ENCODE results near the gene CCNJ.

The CCNJ gene

DNA sequence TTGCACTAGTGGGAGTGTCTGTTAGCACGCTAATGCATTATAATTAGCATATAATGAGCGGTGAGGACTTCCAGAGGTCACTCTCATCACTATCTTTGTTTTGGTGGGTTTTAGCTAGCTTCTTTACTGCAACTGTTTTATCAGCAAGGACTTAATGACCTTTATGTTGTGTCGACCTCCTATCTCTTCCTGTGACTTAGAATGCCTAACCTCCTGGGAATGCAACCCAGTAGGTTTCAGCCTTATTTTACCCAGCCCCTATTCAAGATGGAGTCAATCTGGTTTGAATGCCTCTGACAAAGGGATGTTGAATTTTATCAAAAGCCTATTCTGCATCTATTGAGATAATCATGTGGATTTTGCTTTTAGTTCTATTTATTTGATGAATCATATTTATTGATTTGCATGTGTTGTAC lies 64.2 kb downstream of the CCNJ start (continued):
- TF ChIP-seq, protein P1, sequence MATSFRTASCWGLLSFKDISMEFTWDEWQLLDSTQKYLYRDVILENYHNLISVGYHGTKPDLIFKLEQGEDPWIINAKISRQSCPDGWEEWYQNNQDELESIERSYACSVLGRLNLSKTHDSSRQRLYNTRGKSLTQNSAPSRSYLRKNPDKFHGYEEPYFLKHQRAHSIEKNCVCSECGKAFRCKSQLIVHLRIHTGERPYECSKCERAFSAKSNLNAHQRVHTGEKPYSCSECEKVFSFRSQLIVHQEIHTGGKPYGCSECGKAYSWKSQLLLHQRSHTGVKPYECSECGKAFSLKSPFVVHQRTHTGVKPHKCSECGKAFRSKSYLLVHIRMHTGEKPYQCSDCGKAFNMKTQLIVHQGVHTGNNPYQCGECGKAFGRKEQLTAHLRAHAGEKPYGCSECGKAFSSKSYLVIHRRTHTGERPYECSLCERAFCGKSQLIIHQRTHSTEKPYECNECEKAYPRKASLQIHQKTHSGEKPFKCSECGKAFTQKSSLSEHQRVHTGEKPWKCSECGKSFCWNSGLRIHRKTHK (tag by site-specific recombination; IDR thresholded peaks at IDR 0.05) = no peak
